ENCODE measurements around the gene SEMA7A.
"Not testable (repeated sequence)": the region's sequence is repeated elsewhere in the genome, so short reads cannot be mapped to it uniquely, and the experiment has no call there.

GRCh38 chr15:74457036-74457435 is 23.3 kb upstream of the SEMA7A start:
- not testable (repeated sequence) for TF ChIP-seq CTCF (IDR thresholded peaks at IDR 0.05; ENCODE audit: low read depth, low read length); EZH2phosphoT487 (IDR thresholded peaks at IDR 0.05; ENCODE audit: low read depth)

All from OCI-LY3 (cell line).